ENCODE measurements around the gene EIF3C.
"Not testable (repeated sequence)": the region's sequence is repeated elsewhere in the genome, so short reads cannot be mapped to it uniquely, and the experiment has no call there.

Gene EIF3C, protein sequence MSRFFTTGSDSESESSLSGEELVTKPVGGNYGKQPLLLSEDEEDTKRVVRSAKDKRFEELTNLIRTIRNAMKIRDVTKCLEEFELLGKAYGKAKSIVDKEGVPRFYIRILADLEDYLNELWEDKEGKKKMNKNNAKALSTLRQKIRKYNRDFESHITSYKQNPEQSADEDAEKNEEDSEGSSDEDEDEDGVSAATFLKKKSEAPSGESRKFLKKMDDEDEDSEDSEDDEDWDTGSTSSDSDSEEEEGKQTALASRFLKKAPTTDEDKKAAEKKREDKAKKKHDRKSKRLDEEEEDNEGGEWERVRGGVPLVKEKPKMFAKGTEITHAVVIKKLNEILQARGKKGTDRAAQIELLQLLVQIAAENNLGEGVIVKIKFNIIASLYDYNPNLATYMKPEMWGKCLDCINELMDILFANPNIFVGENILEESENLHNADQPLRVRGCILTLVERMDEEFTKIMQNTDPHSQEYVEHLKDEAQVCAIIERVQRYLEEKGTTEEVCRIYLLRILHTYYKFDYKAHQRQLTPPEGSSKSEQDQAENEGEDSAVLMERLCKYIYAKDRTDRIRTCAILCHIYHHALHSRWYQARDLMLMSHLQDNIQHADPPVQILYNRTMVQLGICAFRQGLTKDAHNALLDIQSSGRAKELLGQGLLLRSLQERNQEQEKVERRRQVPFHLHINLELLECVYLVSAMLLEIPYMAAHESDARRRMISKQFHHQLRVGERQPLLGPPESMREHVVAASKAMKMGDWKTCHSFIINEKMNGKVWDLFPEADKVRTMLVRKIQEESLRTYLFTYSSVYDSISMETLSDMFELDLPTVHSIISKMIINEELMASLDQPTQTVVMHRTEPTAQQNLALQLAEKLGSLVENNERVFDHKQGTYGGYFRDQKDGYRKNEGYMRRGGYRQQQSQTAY

DNA sequence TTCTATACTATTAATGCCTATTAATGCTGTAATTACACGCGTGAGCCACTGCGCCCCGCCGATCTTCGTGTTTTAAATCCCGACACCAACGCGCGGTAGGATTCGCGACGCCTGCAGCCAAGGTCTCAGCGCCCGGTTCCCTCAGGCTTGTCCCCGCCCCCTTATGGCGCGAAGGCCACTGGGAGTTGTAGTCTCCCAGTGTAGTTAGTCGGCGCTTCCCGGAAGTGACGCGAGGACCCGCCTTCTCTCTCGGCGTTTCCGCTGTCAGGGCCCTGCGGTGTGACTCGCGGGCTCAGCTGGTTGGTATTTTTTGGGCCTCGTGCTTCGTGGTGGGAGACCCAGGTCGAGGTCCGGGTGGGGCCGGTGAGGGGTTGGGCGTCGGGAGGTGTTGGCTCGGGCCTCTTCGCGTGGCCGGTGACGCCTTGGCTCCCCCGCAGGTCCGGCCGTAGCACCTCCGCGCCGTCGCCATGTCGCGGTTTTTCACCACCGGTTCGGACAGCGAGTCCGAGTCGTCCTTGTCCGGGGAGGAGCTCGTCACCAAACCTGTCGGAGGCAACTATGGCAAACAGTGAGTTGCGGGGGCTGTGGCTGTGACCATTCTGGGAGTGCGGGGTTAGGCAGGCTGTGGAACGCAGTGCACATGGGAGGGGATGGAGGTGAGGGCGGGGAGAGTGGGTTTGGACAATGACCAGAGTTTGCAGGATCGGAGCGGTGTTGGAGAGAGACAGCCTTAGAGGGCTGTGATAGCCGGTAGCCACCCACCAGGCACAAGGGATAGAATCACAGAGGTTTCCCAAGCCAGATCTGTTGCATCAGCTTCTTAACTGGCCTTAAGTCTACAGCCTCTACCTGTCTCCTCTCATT lies at the start of gene EIF3C:
TSS of gene EIF3C (plus strand) at position 245 of the 864 bp plus-strand sequence. CDS start at position 468, 223 bp downstream.
- DNase-seq, result not testable (repeated sequence)

DNA sequence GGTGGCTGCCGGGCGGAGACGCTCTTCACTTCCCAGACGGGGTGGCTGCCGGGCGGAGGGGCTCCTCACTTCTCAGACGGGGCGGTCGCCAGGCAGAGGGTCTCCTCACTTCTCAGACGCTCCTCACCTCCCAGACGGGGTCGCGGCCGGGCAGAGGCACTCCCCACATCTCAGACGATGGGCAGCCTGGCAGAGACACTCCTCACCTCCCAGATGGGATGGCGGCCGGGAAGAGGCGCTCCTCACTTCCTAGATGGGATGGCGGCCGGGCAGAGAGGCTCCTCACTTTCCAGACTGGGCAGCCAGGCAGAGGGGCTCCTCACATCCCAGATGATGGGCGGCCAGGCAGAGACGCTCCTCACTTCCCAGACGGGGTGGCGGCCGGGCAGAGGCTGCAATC lies 45.0 kb upstream of the EIF3C start:
- not testable (repeated sequence) for DNase-seq

DNA sequence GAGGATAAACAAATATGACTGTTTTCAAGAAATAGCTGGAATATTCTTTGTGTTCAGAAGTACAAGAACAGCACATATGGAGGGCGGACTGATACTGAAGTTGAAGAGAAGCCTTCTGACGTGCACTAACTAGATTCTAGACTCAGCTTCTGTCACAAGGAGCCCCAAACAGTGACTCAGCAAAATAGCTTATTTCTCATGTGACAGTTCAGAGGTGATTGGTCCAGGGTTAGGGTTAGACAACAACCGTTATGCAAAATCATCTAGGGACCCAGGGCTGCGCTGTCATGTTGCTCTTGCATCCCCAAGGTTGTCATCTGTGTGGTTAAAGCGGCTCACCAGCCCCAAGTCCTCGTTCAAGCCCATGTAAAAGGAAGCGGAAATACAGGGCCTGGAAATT lies 43.8 kb upstream of the EIF3C start:
- not testable (repeated sequence) for DNase-seq

- not testable (repeated sequence) for DNase-seq
Measured at GRCh38 chr16:28668199-28668598, 43.1 kb upstream of the EIF3C start.

DNA sequence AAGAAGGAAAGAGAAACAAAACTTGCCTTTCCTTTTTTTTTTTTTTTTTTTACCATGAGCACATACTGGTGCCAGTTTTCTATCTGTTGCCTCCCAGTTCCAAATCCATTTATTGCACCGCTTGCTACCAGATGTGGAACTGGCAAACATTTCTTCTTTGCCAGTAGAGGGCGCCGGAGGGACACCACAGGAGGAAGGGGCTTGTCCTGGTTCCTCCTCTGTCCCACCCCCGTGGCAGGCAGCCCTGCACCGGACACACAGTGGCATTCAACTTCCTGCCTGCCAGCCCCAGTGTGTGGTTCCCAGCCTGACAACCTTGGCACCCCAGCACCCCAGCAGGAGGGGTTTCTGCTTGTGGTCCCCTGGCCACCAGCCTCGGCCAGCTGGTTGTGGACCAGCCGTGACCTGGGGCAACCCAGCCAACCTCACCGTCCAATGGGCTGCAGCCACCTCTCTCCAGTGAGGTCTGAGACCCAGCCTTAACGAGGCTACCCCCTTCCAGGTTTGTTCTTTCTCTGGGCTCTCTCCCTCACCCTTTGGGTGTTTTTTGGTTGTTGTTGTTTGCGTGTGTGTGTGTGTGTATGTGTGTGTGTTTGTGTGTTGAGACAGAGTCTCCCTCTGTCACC lies 22.8 kb upstream of the EIF3C start:
- not testable (repeated sequence) for DNase-seq

- DNase-seq, result not testable (repeated sequence)
Measured at GRCh38 chr16:28689425-28689824, 21.8 kb upstream of the EIF3C start.

DNA sequence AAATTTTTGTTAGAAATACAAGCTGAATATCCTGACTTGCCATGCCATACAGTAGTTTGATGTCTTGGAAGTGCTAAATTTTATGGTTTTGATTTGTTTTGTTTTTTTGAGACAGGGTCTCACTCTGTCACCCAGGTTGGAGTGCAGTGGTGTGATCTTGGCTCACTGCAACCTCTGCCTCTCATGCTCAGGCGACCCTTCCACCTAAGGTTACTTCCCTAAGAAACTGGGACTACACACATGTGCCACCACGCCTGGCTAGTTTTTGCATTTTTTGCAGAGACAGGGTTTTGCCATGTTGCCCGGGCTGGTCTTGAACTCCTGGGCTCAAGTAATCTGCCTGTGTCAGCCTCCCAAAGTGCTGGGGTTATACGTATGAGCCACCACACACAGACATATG lies 19.5 kb upstream of the EIF3C start:
- not testable (repeated sequence) for DNase-seq

GRCh38 chr16:28693257-28693950 lies 17.9 kb upstream of the EIF3C start:
- DNase-seq, result not testable (repeated sequence)

DNA sequence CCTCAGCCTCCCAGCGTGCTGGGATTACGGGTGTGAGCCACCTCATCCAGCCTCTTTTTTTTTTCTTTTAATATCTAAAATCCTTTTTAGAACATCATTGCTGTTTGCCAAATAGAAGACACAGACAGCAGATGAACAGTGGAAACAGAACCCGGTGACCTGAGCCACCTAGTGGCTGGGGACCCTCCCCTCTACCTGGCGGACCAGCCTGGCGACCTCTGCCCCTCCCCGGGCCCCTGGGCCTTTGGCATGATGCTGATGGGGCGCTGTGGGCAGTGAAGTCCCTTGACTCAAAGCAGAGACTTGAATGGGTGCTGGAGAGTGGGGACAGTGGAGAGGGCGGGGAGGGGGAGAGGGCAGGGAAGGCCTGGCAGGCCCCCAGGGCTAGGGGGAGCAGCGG lies 11.5 kb upstream of the EIF3C start:
- DNase-seq, result not testable (repeated sequence)

DNA sequence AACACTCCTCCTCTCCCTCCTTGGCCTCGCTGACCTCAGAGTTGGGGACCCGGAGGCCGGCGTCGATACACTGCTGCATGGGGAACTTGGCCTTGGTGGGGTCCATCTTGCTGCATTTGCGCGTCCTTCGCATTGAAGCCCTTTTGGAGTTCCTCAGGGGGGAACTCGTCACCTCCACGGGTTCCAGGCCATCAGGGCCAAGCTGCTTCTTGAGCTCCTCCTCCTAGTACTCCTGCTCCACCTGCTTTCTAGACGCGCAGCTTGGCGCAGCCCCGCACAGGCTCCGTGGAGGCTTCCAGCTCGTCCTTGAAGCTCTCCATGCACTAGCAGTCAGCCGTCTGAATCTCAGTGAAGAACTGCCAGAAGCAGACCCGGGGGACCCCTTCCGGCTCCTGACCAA lies 10.9 kb upstream of the EIF3C start:
- DNase-seq, result not testable (repeated sequence)

GRCh38 chr16:28701384-28701783 lies 9.9 kb upstream of the EIF3C start:
- not testable (repeated sequence) for DNase-seq

DNA sequence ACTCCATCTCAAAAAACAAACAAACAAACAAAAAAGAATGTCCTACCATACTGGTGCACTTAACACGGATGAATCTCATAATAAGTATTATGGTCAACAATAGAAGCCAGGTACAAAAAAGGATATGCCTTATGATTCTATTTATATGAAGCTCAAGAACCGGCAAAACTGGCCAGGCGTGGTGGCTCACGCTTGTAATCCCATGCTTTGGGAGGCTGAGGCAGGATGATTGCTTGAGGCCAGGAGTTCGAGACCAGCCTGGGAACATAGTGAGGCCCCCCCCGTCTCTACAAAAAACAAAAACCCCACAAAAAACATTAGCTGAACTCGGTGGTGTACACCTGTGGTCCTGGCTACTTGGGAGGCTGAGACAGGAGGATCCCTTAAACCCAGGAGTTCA lies 7.0 kb upstream of the EIF3C start:
- DNase-seq, result not testable (repeated sequence)

DNA sequence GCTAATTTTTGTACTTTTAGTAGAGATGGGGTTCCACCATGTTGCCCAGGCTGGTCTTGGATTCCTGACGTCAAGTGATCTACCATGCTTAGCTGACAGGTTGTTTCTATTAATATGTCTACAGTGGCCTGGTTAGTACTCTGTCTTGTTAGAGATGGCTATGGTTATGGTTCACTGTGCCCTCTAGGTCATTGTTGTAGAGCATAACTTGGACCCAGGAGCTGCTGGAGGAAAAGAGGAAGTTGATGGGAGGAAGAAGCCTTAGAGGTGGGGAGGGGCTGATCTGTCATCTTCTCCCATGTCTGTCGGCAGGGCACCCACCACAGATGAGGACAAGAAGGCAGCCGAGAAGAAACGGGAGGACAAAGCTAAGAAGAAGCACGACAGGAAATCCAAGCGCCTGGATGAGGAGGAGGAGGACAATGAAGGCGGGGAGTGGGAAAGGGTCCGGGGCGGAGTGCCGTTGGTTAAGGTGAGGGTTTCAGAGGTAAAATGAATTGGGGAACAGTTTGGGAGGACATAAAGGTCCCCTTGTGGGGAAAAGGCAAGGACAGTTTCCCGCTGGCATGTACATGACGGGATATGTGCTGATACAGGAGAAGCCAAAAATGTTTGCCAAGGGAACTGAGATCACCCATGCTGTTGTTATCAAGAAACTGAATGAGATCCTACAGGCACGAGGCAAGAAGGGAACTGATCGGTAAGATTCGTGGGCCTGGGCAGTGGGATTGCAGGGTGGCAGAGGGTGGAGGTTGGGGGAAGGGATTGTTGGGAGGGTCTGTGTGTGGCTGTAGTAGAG lies 11.8 kb downstream of the EIF3C start:
- not testable (repeated sequence) for DNase-seq

DNA sequence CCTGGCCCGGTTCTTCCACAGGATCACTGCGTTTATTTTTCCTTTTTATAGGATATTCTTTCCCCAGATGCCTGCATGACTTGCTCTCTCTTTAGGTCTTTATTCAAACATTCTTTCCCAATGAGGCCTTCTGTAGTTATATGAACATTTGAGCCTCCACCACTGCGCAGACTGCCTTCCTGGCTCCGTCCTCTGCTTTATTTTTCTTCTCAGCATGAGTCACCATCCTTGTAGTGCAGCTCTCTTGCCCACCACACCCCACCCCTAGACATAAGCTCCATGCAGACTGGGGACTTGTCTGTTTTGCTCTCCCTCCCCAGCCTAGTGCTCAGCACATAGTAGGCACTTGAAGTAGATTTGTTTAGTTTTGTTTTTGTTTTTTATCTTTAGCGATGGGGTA lies 20.0 kb downstream of the EIF3C start:
- not testable (repeated sequence) for DNase-seq

- DNase-seq, result not testable (repeated sequence)
Measured at GRCh38 chr16:28732455-28733124, 21.3 kb downstream of the EIF3C start.

- DNase-seq, result not testable (repeated sequence)
Measured at GRCh38 chr16:28739787-28740186, 28.5 kb downstream of the EIF3C start.

- not testable (repeated sequence) for DNase-seq
Measured at GRCh38 chr16:28740631-28741030, 29.4 kb downstream of the EIF3C start.

- not testable (repeated sequence) for DNase-seq
Measured at GRCh38 chr16:28741295-28741694, 30.0 kb downstream of the EIF3C start.

DNA sequence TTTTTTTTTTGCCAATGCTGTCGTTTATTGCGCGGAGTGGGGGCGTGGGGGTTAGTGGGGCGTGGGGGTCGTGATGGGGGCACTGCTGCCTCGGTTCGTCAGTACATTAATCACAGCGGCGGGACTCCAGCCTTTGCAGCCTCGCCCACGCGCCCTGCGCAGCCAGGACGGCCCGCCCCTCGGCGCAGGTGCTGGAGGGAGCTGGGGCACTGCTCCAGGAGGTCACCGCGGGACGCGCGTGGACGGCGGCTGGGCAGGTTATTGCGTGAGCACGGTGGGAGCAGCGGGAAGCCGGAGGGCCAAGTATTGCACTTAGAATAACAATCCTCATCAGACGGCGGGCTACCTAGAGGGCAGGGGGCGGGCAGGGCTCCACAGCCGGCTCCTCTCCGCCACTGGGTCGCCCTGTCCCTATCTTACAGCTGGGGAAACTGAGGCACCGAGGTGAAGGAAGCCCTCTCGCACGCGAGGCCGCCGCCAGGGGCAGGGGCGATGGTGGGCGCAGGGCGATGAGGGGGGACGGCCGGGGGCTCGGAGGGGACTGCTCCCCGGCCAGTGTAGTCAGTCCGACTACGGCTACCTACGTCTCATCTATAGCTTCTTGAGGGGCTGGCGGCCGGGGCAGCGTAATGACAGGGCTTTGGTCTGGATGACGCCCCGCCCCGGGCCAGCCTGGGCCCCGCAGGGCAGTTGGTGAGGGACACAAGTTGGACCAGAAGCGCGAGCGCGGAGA lies 35.5 kb downstream of the EIF3C start:
- DNase-seq, result not testable (repeated sequence)
